NT2/D1 (cell line): ENCODE data around the gene PURA.

Experiments used
- YY1 ChIP-seq: IDR thresholded peaks from 2 replicates; pipeline ENCODE4 v1.6.1; 2011; ENCODE audit not compliant: insufficient read length, insufficient read depth
- ZNF274 ChIP-seq: IDR thresholded peaks from 2 replicates; pipeline ENCODE4 v1.6.1; 2011; ENCODE audit warnings: mild to moderate bottlenecking, low read depth, low read length

- no peak for TF ChIP-seq ZNF274
- no peak for TF ChIP-seq YY1
Measured at GRCh38 chr5:140159014-140159927, 45.4 kb downstream of the PURA start.
